Stimulated activated CD4-positive, alpha-beta T cell treated with anti-CD3 and anti-CD28 coated beads, TNF-alpha, amount 100 ng/mL, for 1 hour (primary cell): Measurements from ENCODE around the gene PIGT.
"Not testable (repeated sequence)": the region's sequence is repeated elsewhere in the genome, so short reads cannot be mapped to it uniquely, and the experiment has no call there.

Experiments used
- DNase-seq, 3 donors: peaks; one replicate each; pipeline ENCODE4 v3.0.0-alpha.2; 2020; ENCODE audit warnings: low read depth in 3 of 3, low spot score in 1 of 3

The PIGT gene

GRCh38 chr20:45462711-45463509 is 47.0 kb downstream of the PIGT start:
- no peak for DNase-seq

- no peak for DNase-seq
Measured at GRCh38 chr20:45463709-45464108, 47.8 kb downstream of the PIGT start.

GRCh38 chr20:45465491-45466266 is 49.7 kb downstream of the PIGT start:
- no peak for DNase-seq

- DNase-seq = no peak
Measured at GRCh38 chr20:45467172-45467571, 51.2 kb downstream of the PIGT start.

GRCh38 chr20:45467861-45468260 is 51.9 kb downstream of the PIGT start:
- no peak for DNase-seq

- DNase-seq = no peak
Measured at GRCh38 chr20:45469336-45470261, 53.7 kb downstream of the PIGT start, which contains the start of gene WFDC2. Gene WFDC2 (plus strand): TSS chr20:45469753. CDS start chr20:45469782, 29 bp downstream.

- DNase-seq = no peak
Measured at GRCh38 chr20:45470262-45470931, 54.5 kb downstream of the PIGT start.

GRCh38 chr20:45470937-45471336 is 55.0 kb downstream of the PIGT start:
- no peak for DNase-seq

- DNase-seq = not testable (repeated sequence)
Measured at GRCh38 chr20:45472286-45472685, 56.3 kb downstream of the PIGT start.
